HFFc6 (cell line): Measurements from ENCODE around the gene TEX22. TPM values are rescaled to one million over a fixed set of nuclear protein-coding genes. Genes with fewer than 3 reads are reported as not detected.

Experiments
- DNase-seq: peaks from one replicate; pipeline ENCODE4 v3.0.0-alpha.2; 2018
- H3K27ac Mint-ChIP-seq: 2 replicates; pipeline ENCODE4 v1.8.0; 2020; ENCODE audit warnings: mild to moderate bottlenecking, mixed read lengths
- H3K27me3 Mint-ChIP-seq: 2 replicates; pipeline ENCODE4 v1.8.0; 2021; ENCODE audit warnings: mild to moderate bottlenecking, moderate library complexity, mixed read lengths; ENCODE audit not compliant: insufficient read depth
- H3K36me3 Mint-ChIP-seq: 2 replicates; pipeline ENCODE4 v1.8.0; 2021; ENCODE audit warnings: low read depth, mixed read lengths
- H3K4me1 Mint-ChIP-seq: 2 replicates; pipeline ENCODE4 v1.8.0; 2020; ENCODE audit warnings: low read depth, mixed read lengths
- H3K4me3 Mint-ChIP-seq: 2 replicates; pipeline ENCODE4 v1.8.0; 2020; ENCODE audit warnings: mild to moderate bottlenecking, moderate library complexity, mixed read lengths
- H3K9me3 Mint-ChIP-seq: 2 replicates; pipeline ENCODE4 v1.8.0; 2020; ENCODE audit warnings: mild to moderate bottlenecking, mixed read lengths
- total RNA-seq, 6 experiments: library from RNA; stranded (reverse); fragmentation: NEBNext Ultra II Directional; extraction: Animal tissue kit (Norgen Biotek cat#: 25700); gene quantifications; 2 replicates in 1 of 6; 3 replicates in 5 of 6; pipeline ENCODE4 v1.2.3, GENCODE V29; 2021
- TF ChIP-seq, protein P1 (sequence below): fragments of 200-600 bp; sonication (generic); IDR thresholded peaks from 2 replicates; pipeline ENCODE4 v1.5.0; 2021; ENCODE audit warnings: antibody characterized with exemption, mild to moderate bottlenecking

The TEX22 gene
- total RNA-seq, 6 experiments from 2014 or later = 0.34 to 2.1 (median 0.76) TPM

DNA sequence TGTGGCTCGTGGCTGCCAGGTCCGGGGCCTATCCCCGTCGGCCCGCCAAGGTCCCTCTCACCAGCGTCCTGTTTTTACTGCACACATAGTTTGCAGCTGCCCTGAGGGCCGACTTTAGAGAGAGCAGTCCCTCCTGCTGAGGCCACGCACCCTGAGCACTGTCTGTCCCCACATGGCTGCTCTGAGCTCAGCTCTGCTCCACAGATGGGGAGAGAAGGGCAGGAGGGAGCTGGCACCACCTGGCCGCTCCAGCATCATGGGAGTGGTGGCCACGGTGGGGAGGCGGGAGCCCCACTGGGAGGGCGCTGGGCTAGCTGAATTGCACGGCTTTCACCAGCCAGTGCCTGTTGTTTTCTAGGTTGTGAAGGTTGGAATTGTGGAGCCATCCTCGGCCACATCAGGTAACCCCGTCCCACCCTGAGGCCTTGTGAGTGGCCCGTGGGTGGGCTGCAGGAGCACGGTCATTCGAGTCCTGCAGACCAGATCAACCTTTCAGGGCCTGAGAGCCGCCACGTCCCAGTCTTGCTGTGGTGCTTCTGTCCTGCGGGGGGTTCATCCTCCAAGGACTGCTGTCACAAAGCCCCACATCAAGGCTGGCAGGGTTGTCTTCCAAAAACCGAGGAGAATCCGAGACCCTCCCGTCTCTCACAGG, 7.4 kb upstream of the TEX22 start:
- TF ChIP-seq, protein P1, sequence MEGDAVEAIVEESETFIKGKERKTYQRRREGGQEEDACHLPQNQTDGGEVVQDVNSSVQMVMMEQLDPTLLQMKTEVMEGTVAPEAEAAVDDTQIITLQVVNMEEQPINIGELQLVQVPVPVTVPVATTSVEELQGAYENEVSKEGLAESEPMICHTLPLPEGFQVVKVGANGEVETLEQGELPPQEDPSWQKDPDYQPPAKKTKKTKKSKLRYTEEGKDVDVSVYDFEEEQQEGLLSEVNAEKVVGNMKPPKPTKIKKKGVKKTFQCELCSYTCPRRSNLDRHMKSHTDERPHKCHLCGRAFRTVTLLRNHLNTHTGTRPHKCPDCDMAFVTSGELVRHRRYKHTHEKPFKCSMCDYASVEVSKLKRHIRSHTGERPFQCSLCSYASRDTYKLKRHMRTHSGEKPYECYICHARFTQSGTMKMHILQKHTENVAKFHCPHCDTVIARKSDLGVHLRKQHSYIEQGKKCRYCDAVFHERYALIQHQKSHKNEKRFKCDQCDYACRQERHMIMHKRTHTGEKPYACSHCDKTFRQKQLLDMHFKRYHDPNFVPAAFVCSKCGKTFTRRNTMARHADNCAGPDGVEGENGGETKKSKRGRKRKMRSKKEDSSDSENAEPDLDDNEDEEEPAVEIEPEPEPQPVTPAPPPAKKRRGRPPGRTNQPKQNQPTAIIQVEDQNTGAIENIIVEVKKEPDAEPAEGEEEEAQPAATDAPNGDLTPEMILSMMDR = no peak
- Mint-ChIP-seq H3K9me3 (no peaks in the 10 kb centered on the region), H3K27me3 (no peaks in the 10 kb centered on the region; the same call in 1 of the 2 replicates), H3K4me3 (no peak overlapping the region), H3K36me3 (no peaks in the 10 kb centered on the region), H3K27ac (no peak overlapping the region), H3K4me1 (no peaks in the 10 kb centered on the region)
- no peak for DNase-seq

DNA sequence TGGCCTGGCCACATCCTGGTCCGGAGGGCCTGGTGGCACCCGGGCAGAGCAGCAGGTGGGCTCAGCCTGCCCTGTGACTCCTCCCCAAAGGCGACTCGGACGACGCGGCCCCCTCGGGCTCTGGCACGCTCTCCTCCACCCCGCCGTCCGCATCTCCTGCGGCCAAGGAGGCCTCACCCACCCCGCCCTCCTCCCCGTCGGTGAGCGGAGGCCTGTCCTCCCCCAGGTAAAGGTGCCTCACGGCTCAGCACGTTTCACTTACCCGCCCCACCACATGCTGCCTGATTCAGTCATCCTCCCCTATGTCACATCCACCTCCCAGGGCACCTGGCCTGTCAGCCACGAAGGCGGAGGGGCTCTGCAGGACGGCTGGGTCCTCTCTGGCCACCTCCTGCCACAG, 6.8 kb upstream of the TEX22 start:
- no peaks in the 10 kb centered on the region; the same call in 1 of the 2 replicates for H3K27me3 Mint-ChIP-seq
- H3K36me3 Mint-ChIP-seq = no peaks in the 10 kb centered on the region
- TF ChIP-seq, protein P1 = no peak
- no peak for DNase-seq
- no peak overlapping the region for H3K4me3 Mint-ChIP-seq
- H3K27ac Mint-ChIP-seq = no peak overlapping the region
- H3K9me3 Mint-ChIP-seq = no peaks in the 10 kb centered on the region
- H3K4me1 Mint-ChIP-seq = no peaks in the 10 kb centered on the region

DNA sequence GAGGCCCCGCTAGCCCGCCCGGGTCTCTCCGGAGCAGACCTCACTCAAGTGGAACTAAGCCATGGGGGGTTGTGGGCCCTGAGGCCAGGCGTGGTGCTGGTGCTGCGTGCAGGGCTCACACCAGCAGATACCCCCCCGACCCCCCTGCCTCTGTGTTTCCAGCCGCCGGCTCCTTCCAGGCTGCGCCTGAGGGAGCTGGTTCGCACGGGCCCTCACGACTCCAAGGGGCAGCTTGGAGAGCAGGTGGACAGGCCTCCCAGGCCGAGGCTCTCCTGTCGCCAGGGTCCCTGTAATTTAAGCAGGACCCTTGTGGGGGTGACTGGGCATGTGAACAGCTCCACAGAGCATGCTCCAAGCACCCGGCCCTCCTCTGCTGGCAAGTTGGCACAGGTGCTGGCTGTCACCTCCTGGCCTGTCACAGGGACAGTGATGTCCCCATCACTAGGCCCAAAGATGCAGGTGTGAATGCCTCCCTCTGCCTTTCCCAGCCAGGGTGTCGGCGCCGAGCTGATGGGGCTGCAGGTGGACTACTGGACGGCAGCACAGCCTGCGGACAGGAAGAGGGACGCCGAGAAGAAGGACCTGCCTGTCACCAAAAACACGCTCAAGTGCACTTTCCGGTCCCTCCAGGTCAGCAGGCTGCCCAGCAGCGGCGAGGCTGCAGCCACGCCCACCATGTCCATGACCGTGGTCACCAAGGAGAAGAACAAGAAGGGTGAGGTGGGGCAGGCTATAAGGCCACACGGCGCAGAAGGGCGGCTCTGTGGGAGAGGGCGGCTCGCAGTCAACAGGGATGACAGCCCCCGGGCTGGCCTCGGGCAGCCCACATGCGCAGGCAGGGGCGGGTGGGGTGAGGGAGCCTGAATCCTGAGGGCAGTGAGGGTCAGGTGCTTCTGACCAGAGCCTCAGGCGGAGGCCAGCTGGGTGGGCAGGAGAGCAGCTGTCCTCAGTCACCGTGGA, 5.9 kb upstream of the TEX22 start:
- H3K4me1 Mint-ChIP-seq = no peaks in the 10 kb centered on the region
- H3K9me3 Mint-ChIP-seq = no peaks in the 10 kb centered on the region
- H3K27me3 Mint-ChIP-seq = no peaks in the 10 kb centered on the region; the same call in 1 of the 2 replicates
- no peak for DNase-seq
- no peak overlapping the region for H3K4me3 Mint-ChIP-seq
- no peaks in the 10 kb centered on the region for H3K36me3 Mint-ChIP-seq
- no peak overlapping the region for H3K27ac Mint-ChIP-seq
- TF ChIP-seq, protein P1 = no peak

DNA sequence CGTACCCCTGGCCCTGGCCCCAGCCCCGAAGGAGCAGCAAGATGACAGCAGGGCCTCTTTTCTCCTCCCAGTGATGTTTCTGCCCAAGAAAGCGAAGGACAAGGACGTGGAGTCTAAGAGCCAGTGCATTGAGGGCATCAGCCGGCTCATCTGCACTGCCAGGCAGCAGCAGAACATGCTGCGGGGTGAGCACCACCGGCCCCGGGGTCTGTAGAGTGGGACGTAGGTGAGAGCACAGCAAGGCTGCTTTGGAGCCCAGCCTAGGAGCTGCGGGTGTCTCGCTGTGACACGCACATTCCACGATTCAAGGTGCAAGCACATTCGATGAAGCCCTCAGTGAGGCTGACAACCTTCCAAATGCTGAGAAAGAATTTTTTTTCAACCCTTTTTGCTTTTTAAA, 5.2 kb upstream of the TEX22 start:
- Mint-ChIP-seq H3K27me3 (no peaks in the 10 kb centered on the region; the same call in 1 of the 2 replicates), H3K36me3 (no peaks in the 10 kb centered on the region), H3K27ac (no peak overlapping the region), H3K4me3 (no peak overlapping the region), H3K9me3 (no peaks in the 10 kb centered on the region), H3K4me1 (no peaks in the 10 kb centered on the region)
- TF ChIP-seq, protein P1 = no peak
- no peak for DNase-seq

DNA sequence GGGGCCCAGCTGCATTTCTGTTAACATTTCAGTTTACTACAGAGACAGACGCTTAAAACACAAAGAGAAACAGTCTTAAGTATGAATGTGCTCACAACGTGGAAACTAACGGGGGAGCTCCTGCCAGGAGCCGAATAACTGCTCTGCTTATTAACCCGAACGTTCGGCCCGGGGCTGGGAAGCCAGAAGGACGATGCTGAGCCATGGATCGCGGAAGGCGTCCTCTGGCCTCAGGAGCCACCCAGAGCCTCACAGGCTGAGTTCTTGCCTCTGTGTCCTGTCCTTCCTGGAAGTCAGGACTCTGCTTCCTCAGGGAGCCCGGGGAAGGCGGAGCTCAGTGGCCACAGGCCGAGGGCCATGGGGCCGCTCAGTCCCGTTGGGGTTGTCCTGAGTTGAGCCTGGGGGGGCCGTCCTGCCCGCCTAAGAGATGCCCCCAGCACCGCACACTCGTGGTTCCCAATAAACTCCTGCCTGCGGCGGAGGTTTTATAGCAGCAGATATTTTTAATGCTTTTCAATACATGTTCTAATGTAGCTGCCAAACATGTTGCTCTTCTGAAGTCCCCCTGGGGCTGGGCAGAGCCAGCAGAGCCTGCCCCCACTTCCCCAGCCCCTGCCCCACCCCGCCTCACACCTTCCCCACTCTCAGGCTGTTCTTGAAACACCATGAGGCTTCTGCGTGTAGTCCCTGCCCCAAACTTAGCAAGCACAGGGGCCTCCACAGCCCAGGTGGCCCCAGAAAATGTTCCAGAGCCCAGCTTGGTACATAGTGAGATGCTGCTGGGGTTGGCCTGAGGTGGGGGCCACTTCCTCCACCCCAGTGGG, 3.4 kb upstream of the TEX22 start:
- Mint-ChIP-seq H3K9me3 (no peaks in the 10 kb centered on the region), H3K4me1 (no peaks in the 10 kb centered on the region), H3K36me3 (no peaks in the 10 kb centered on the region; the same call in 1 of the 2 replicates), H3K4me3 (no peak overlapping the region), H3K27ac (no peak overlapping the region), H3K27me3 (no peaks in the 10 kb centered on the region; the same call in 1 of the 2 replicates)
- DNase-seq = no peak
- TF ChIP-seq, protein P1 = no peak
